Hepatocyte (in vitro differentiated cells): ENCODE results near the gene CYB561. TPM values are rescaled to one million over a fixed set of nuclear protein-coding genes. Genes with fewer than 3 reads are reported as not detected.

Experiments
- DNase-seq: peaks from one replicate; pipeline ENCODE4 v3.0.0-alpha.2; 2016; ENCODE audit warnings: low spot score
- H2AFZ ChIP-seq: fragments of 200-600 bp; sonication (generic); 2 replicates; pipeline ENCODE4 v1.6.0; 2016; ENCODE audit warnings: antibody characterized with exemption, mild to moderate bottlenecking
- H3K27ac ChIP-seq: fragments of 200-600 bp; sonication (generic); 2 replicates; pipeline ENCODE4 v1.5.1; 2016; ENCODE audit warnings: mild to moderate bottlenecking
- H3K27me3 ChIP-seq: fragments of 200-600 bp; sonication (generic); 2 replicates; pipeline ENCODE4 v1.6.1; 2016
- H3K36me3 ChIP-seq: fragments of 200-600 bp; sonication (generic); replicated peaks from 2 replicates; pipeline ENCODE4 v1.5.1; 2016; ENCODE audit warnings: low read depth; ENCODE audit not compliant: insufficient read depth
- H3K4me1 ChIP-seq: fragments of 200-600 bp; sonication (generic); 2 replicates; pipeline ENCODE4 v1.5.1; 2016; ENCODE audit warnings: mild to moderate bottlenecking, moderate library complexity; ENCODE audit not compliant: insufficient read depth
- H3K4me2 ChIP-seq: fragments of 200-600 bp; sonication (generic); 2 replicates; pipeline ENCODE4 v1.6.0; 2016
- H3K4me3 ChIP-seq: fragments of 200-600 bp; sonication (generic); 2 replicates; pipeline ENCODE4 v1.5.1; 2016; ENCODE audit warnings: mild to moderate bottlenecking
- H3K79me2 ChIP-seq: fragments of 200-600 bp; sonication (generic); 2 replicates; pipeline ENCODE4 v1.6.0; 2017; ENCODE audit warnings: mild to moderate bottlenecking
- H3K9me2 ChIP-seq: fragments of 200-600 bp; sonication (generic); replicated peaks from 2 replicates; pipeline ENCODE4 v1.6.0; 2017; ENCODE audit warnings: mild to moderate bottlenecking; ENCODE audit not compliant: insufficient read depth
- H3K9me3 ChIP-seq: fragments of 200-600 bp; sonication (generic); 2 replicates; pipeline ENCODE4 v1.5.1; 2016; ENCODE audit warnings: low read depth, mild to moderate bottlenecking
- H4K20me1 ChIP-seq: fragments of 200-600 bp; sonication (generic); 2 replicates; pipeline ENCODE4 v1.6.0; 2016; ENCODE audit warnings: mild to moderate bottlenecking; ENCODE audit not compliant: insufficient read depth, poor library complexity, severe bottlenecking
- EZH2 ChIP-seq: fragments of 200-600 bp; sonication (generic); IDR thresholded peaks from 2 replicates; pipeline ENCODE4 v1.6.1; 2016; ENCODE audit warnings: antibody characterized with exemption, mild to moderate bottlenecking, borderline replicate concordance
- EZH2phosphoT487 ChIP-seq: fragments of 200-600 bp; sonication (generic); IDR thresholded peaks from one replicate; pipeline ENCODE4 v1.6.1; 2018; ENCODE audit warnings: antibody characterized with exemption, mild to moderate bottlenecking, low read depth, moderate library complexity; ENCODE audit not compliant: unreplicated experiment, severe bottlenecking
- WGBS: methylation state at CpG from one replicate; pipeline ENCODE4 v1.1.6; 2016; ENCODE audit warnings: low lambda C conversion rate; ENCODE audit errors: missing lambda C conversion rate; 5-methylcytosine and 5-hydroxymethylcytosine counted together
- polyA plus RNA-seq: library from polyadenylated mRNA; unstranded; fragments of >200 nt; fragmentation: Nextera tagmentation; extraction: Ambion mirVana; gene quantifications from 2 replicates; pipeline ENCODE4 v1.2.1, GENCODE V29; 2016
- total RNA-seq: library from RNA; depleted of rRNA; stranded (reverse); fragments of >200 nt; gene quantifications from 2 replicates; pipeline ENCODE4 v1.2.3, GENCODE V29; 2014
- TF ChIP-seq, protein P1 (sequence below): fragments of 200-600 bp; sonication (generic); IDR thresholded peaks from 2 replicates; pipeline ENCODE4 v1.5.1; 2016; ENCODE audit warnings: antibody characterized with exemption, mild to moderate bottlenecking; ENCODE audit not compliant: poor library complexity

CYB561 gene
- total and polyA plus RNA-seq, 2 experiments from 2014 or later, result 12.9 to 20.2 TPM

- Histone ChIP-seq H3K27ac (no peak overlapping the region), H3K9me3 (no peaks in the 10 kb centered on the region), H3K4me1 (peaks cover 29% of the 10 kb centered on the region), H3K9me2 (no peaks in the 10 kb centered on the region), H4K20me1 (no peaks in the 10 kb centered on the region), H2AFZ (no peak overlapping the region), H3K27me3 (no peaks in the 10 kb centered on the region), H3K4me2 (no peak overlapping the region), H3K36me3 (no peaks in the 10 kb centered on the region), H3K79me2 (no peaks in the 10 kb centered on the region), H3K4me3 (no peak overlapping the region)
- TF ChIP-seq, protein P1, sequence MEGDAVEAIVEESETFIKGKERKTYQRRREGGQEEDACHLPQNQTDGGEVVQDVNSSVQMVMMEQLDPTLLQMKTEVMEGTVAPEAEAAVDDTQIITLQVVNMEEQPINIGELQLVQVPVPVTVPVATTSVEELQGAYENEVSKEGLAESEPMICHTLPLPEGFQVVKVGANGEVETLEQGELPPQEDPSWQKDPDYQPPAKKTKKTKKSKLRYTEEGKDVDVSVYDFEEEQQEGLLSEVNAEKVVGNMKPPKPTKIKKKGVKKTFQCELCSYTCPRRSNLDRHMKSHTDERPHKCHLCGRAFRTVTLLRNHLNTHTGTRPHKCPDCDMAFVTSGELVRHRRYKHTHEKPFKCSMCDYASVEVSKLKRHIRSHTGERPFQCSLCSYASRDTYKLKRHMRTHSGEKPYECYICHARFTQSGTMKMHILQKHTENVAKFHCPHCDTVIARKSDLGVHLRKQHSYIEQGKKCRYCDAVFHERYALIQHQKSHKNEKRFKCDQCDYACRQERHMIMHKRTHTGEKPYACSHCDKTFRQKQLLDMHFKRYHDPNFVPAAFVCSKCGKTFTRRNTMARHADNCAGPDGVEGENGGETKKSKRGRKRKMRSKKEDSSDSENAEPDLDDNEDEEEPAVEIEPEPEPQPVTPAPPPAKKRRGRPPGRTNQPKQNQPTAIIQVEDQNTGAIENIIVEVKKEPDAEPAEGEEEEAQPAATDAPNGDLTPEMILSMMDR, result no peak
- no peak for TF ChIP-seq EZH2
- TF ChIP-seq EZH2phosphoT487, result no peak
- WGBS, result 93% methylated on average over 11 of the region's 11 CpGs
- no peak for DNase-seq
Measured at GRCh38 chr17:63430223-63430622, 15.9 kb downstream of the CYB561 start.

DNA sequence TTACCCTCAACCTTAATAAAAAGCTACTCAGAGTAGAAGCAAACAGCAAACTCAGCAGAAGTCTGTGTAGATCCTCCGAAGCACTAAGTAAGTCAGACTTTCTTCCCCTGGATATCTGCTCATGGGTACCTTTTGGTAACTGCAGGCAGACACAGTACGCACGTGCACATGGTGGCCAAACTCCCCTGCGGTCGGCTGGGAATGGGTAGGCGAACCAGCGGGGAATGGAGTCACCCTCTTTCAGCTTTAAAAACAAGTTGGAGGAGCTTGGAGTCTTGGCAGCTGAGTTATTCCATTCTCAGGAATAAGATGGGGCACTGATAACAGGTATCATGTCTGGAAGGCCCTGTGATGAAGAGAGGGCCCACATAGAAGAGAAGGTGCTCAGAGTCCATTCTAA, 16.3 kb downstream of the CYB561 start:
- Histone ChIP-seq H2AFZ (no peak overlapping the region), H3K27ac (no peak overlapping the region), H3K9me3 (no peaks in the 10 kb centered on the region), H3K27me3 (no peaks in the 10 kb centered on the region), H3K36me3 (no peaks in the 10 kb centered on the region), H3K4me1 (peaks cover 29% of the 10 kb centered on the region), H3K4me2 (no peak overlapping the region), H4K20me1 (no peaks in the 10 kb centered on the region), H3K9me2 (no peaks in the 10 kb centered on the region), H3K4me3 (no peak overlapping the region), H3K79me2 (no peaks in the 10 kb centered on the region)
- DNase-seq, result no peak
- 94% methylated on average over 7 of the region's 7 CpGs for WGBS
- no peak for TF ChIP-seq EZH2
- TF ChIP-seq, protein P1, result no peak

DNA sequence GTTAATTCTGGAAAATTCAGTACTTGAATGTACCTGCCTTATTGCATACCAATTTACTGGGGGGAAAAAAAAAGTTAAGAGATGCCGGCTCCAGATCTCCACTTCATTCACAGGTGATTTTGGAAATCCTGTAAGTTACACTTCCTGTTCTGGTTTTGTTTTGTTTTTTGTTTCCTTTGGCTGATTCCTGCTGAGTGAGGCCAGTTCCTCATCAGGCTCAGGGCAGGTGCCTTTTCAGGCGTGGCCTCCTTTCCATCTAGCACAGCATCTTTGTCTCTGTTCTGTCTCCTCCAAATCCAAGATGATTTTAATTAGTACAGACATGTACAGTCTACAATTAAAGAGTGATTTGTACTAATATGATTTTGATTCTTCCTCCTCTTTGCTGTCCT, 19.2 kb downstream of the CYB561 start:
- TF ChIP-seq, protein P1, result no peak
- TF ChIP-seq EZH2, result no peak
- no peak for TF ChIP-seq EZH2phosphoT487
- Histone ChIP-seq H3K9me3 (no peaks in the 10 kb centered on the region), H3K36me3 (no peaks in the 10 kb centered on the region), H2AFZ (no peak overlapping the region), H3K4me3 (no peak overlapping the region), H3K79me2 (no peaks in the 10 kb centered on the region), H3K27me3 (no peaks in the 10 kb centered on the region), H3K27ac (no peak overlapping the region), H3K4me1 (peaks cover 11% of the 10 kb centered on the region), H3K4me2 (no peak overlapping the region), H3K9me2 (no peaks in the 10 kb centered on the region), H4K20me1 (no peaks in the 10 kb centered on the region)
- WGBS, result 90% methylated on average over 2 of the region's 2 CpGs
- DNase-seq, result no peak
